Panc1 (cell line): ENCODE results near the gene RIMOC1. TPM values are rescaled to one million over a fixed set of nuclear protein-coding genes. Genes with fewer than 3 reads are reported as not detected.

Experiments
- ATAC-seq: fragments of 200-7000 bp; cut with Tn5 transposase; 2 replicates; pipeline ENCODE4 v1.9.1; 2020; ENCODE audit warnings: mild to moderate bottlenecking, moderate library complexity
- BruUV-seq: library from RNA; stranded (reverse); fragments of 400-500 nt; replicated peaks from 2 replicates; lab custom pipeline; 2021; lab: Mats Ljungman, UMichigan
- CTCF ChIA-PET: fragments of 300-600 bp; sonication (Branson Sonifier 250); formaldehyde crosslinking; loops from one replicate; lab custom pipeline; 2022; ENCODE audit warnings: antibody characterized with exemption; lab: Charles Lee
- POLR2A ChIA-PET: fragments of 300-600 bp; sonication (Branson Sonifier 250); formaldehyde crosslinking; loops from one replicate; lab custom pipeline; 2022; ENCODE audit warnings: antibody characterized with exemption; lab: Charles Lee
- DNase-seq: peaks from one replicate; pipeline ENCODE4 v3.0.0-alpha.2; 2010; ENCODE audit warnings: low read depth, low spot score
- H3K27ac ChIP-seq: 2 replicates; pipeline ENCODE4 v1.5.1; 2011; ENCODE audit warnings: mild to moderate bottlenecking, low read length, inconsistent platforms
- H3K27me3 ChIP-seq: fragments of 200-500 bp; sonication (Bioruptor generic); 2 replicates; pipeline ENCODE4 v1.6.0; 2014; ENCODE audit warnings: low read length, inconsistent platforms; ENCODE audit not compliant: control insufficient read depth, insufficient read depth
- H3K36me3 ChIP-seq: fragments of 200-500 bp; sonication (Bioruptor generic); 2 replicates; pipeline ENCODE4 v1.5.1; 2014; ENCODE audit warnings: inconsistent platforms, mild to moderate bottlenecking, low read length, moderate library complexity; ENCODE audit not compliant: control insufficient read depth, insufficient read depth
- H3K4me1 ChIP-seq: 2 replicates; pipeline ENCODE4 v1.5.1; 2011; ENCODE audit warnings: inconsistent platforms, mild to moderate bottlenecking, low read length, moderate library complexity; ENCODE audit not compliant: control insufficient read depth, insufficient read depth
- H3K4me3 ChIP-seq, 2 experiments: 2 replicates each; pipeline ENCODE4 v1.5.1; 2011 to 2012; ENCODE audit warnings: low read depth in 2 of 2, low read length in 2 of 2, mild to moderate bottlenecking in 2 of 2, inconsistent platforms in 1 of 2, moderate library complexity in 1 of 2
- H3K9me3 ChIP-seq: fragments of 200-500 bp; sonication (Bioruptor generic); 2 replicates; pipeline ENCODE4 v1.5.1; 2014; ENCODE audit warnings: low read depth, mild to moderate bottlenecking, inconsistent platforms, low read length, moderate library complexity; ENCODE audit not compliant: control insufficient read depth, insufficient read depth
- POLR2AphosphoS5 ChIP-seq: IDR thresholded peaks from 2 replicates; pipeline ENCODE4 v1.6.1; 2012; ENCODE audit warnings: mild to moderate bottlenecking, low read depth, low read length, moderate library complexity
- SIN3A ChIP-seq: IDR thresholded peaks from 2 replicates; pipeline ENCODE4 v1.6.1; 2012; ENCODE audit warnings: low read depth, mild to moderate bottlenecking, low read length, moderate library complexity, borderline replicate concordance; ENCODE audit not compliant: insufficient read depth
- TCF7L2 ChIP-seq: IDR thresholded peaks from 2 replicates; pipeline ENCODE4 v1.6.1; 2011; ENCODE audit warnings: mild to moderate bottlenecking, low read depth, low read length, inconsistent platforms
- in situ Hi-C: cut with HindIII; loops from 2 replicates; pipeline ENCODE4 v1.10.0; 2016; ENCODE audit warnings: low sequenced_read_pairs, low pct_unique_long_range_greater_than_20kb
- intact Hi-C: fragments of 100-400 bp; cut with micrococcal nuclease; formaldehyde crosslinking; loops from one replicate; pipeline ENCODE4 v1.10.0; 2022; ENCODE audit not compliant: unreplicated experiment
- total RNA-seq: library from RNA; stranded (reverse); gene quantifications from one replicate; pipeline ENCODE4 v1.2.1, GENCODE V29; 2021; ENCODE audit not compliant: unreplicated experiment
- TF ChIP-seq, protein P1 (sequence below), 2 experiments: IDR thresholded peaks; 2 replicates each; pipeline ENCODE4 v1.6.1; 2011 to 2012; ENCODE audit warnings: low read depth in 2 of 2, control low read depth in 1 of 2, low read length in 1 of 2, mild to moderate bottlenecking in 1 of 2, moderate library complexity in 1 of 2; ENCODE audit not compliant: insufficient read depth in 1 of 2
- TF ChIP-seq, protein P2 (sequence below): fragments of 450-650 bp; IDR thresholded peaks from 2 replicates; pipeline ENCODE4 v1.5.1; 2017; ENCODE audit warnings: mild to moderate bottlenecking

RIMOC1 gene
- total RNA-seq, 1 experiment from 2014 or later: 24.5 TPM

GRCh38 chr5:41925555-41925951 lies 21.4 kb downstream of the RIMOC1 start:
- intact Hi-C loops: loop anchor here (2.0 kb wide), 1 partner anchor 69 kb away; no protein-coding TSS in a partner anchor
- peak; percentile 69 for ATAC-seq
- H3K36me3 ChIP-seq: no peaks in the 10 kb centered on the region; the same call in 1 of the 2 replicates

GRCh38 chr5:41927604-41928003 lies 23.5 kb downstream of the RIMOC1 start:
- intact Hi-C loops (no loop called here), in situ Hi-C loops (no loop called here)
- Histone ChIP-seq H3K27me3 (no peaks in the 10 kb centered on the region), H3K4me3 (no peak overlapping the region), H3K4me1 (peaks cover 5% of the 10 kb centered on the region; the same call in 1 of the 2 replicates), H3K9me3 (no peaks in the 10 kb centered on the region), H3K27ac (no peak overlapping the region), H3K36me3 (no peaks in the 10 kb centered on the region; the same call in 1 of the 2 replicates)
- ChIA-PET POLR2A (no interaction called here), CTCF (no interaction called here)
- TF ChIP-seq TCF7L2 (no peak), SIN3A (no peak), POLR2AphosphoS5 (no peak)
- TF ChIP-seq, protein P1, sequence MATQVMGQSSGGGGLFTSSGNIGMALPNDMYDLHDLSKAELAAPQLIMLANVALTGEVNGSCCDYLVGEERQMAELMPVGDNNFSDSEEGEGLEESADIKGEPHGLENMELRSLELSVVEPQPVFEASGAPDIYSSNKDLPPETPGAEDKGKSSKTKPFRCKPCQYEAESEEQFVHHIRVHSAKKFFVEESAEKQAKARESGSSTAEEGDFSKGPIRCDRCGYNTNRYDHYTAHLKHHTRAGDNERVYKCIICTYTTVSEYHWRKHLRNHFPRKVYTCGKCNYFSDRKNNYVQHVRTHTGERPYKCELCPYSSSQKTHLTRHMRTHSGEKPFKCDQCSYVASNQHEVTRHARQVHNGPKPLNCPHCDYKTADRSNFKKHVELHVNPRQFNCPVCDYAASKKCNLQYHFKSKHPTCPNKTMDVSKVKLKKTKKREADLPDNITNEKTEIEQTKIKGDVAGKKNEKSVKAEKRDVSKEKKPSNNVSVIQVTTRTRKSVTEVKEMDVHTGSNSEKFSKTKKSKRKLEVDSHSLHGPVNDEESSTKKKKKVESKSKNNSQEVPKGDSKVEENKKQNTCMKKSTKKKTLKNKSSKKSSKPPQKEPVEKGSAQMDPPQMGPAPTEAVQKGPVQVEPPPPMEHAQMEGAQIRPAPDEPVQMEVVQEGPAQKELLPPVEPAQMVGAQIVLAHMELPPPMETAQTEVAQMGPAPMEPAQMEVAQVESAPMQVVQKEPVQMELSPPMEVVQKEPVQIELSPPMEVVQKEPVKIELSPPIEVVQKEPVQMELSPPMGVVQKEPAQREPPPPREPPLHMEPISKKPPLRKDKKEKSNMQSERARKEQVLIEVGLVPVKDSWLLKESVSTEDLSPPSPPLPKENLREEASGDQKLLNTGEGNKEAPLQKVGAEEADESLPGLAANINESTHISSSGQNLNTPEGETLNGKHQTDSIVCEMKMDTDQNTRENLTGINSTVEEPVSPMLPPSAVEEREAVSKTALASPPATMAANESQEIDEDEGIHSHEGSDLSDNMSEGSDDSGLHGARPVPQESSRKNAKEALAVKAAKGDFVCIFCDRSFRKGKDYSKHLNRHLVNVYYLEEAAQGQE (IDR thresholded peaks at IDR 0.05; ENCODE audit: insufficient read depth in 1 of 2, low read depth in 2 of 2, low read length in 1 of 2): no peak
- TF ChIP-seq, protein P2, sequence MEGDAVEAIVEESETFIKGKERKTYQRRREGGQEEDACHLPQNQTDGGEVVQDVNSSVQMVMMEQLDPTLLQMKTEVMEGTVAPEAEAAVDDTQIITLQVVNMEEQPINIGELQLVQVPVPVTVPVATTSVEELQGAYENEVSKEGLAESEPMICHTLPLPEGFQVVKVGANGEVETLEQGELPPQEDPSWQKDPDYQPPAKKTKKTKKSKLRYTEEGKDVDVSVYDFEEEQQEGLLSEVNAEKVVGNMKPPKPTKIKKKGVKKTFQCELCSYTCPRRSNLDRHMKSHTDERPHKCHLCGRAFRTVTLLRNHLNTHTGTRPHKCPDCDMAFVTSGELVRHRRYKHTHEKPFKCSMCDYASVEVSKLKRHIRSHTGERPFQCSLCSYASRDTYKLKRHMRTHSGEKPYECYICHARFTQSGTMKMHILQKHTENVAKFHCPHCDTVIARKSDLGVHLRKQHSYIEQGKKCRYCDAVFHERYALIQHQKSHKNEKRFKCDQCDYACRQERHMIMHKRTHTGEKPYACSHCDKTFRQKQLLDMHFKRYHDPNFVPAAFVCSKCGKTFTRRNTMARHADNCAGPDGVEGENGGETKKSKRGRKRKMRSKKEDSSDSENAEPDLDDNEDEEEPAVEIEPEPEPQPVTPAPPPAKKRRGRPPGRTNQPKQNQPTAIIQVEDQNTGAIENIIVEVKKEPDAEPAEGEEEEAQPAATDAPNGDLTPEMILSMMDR: no peak
- ATAC-seq (no peak), DNase-seq (no peak)
- no TSS peak for BruUV-seq

More at GRCh38 chr5:41925555-41925951, 21.4 kb downstream of the RIMOC1 start:
- H3K4me1 ChIP-seq: peaks cover 5% of the 10 kb centered on the region; the same call in 1 of the 2 replicates
- TF ChIP-seq POLR2AphosphoS5 (no peak; the same call in 1 of the 2 replicates), TCF7L2 (no peak), SIN3A (no peak)
- TF ChIP-seq, protein P2: no peak
- TF ChIP-seq, protein P1 (IDR thresholded peaks at IDR 0.05; ENCODE audit: insufficient read depth in 1 of 2, low read depth in 2 of 2, low read length in 1 of 2): no peak
- DNase-seq: no peak
- no TSS peak for BruUV-seq
- ChIA-PET CTCF (no interaction called here), POLR2A (interaction anchor here (0.7 kb wide), 1 partner anchor 14 kb away, joined by 3 read pairs; no protein-coding TSS in a partner anchor)
- H3K9me3 ChIP-seq: no peaks in the 10 kb centered on the region
- no peaks in the 10 kb centered on the region for H3K27me3 ChIP-seq
- H3K27ac ChIP-seq: peak overlapping the region; percentile 87
- H3K4me3 ChIP-seq: peak overlapping the region; percentile 70 to 78
- in situ Hi-C loops: no loop called here
